Kidney epithelial cell (primary cell): ENCODE measurements around the gene RSBN1L. TPM values are rescaled to one million over a fixed set of nuclear protein-coding genes. Genes with fewer than 3 reads are reported as not detected.

ENCODE experiments used
- DNase-seq: peaks from one replicate; pipeline ENCODE4 v3.0.0-alpha.2; 2010; ENCODE audit warnings: low read depth
- H3K27me3 ChIP-seq: 2 replicates; pipeline ENCODE4 v1.6.0; 2011; ENCODE audit warnings: low read length; ENCODE audit not compliant: control insufficient read depth, insufficient read depth
- H3K36me3 ChIP-seq: 2 replicates; pipeline ENCODE4 v1.5.1; 2011; ENCODE audit warnings: low read length; ENCODE audit not compliant: control insufficient read depth, insufficient read depth
- H3K4me3 ChIP-seq: 2 replicates; pipeline ENCODE4 v1.5.1; 2011; ENCODE audit warnings: low read depth, mild to moderate bottlenecking, control low read depth, low read length
- total RNA-seq: library from RNA; depleted of rRNA; stranded (reverse); fragments of >200 nt; gene quantifications from 2 replicates; pipeline ENCODE4 v1.2.3, GENCODE V29; 2015
- TF ChIP-seq, protein P1 (sequence below): IDR thresholded peaks from 2 replicates; pipeline ENCODE4 v1.5.1; 2011; ENCODE audit warnings: mild to moderate bottlenecking, moderate library complexity, low read length, control low read depth, inconsistent platforms; ENCODE audit not compliant: insufficient read depth, poor library complexity, severe bottlenecking

Gene RSBN1L
- total RNA-seq, 1 donor from 2014 or later: 8.7 TPM

DNA sequence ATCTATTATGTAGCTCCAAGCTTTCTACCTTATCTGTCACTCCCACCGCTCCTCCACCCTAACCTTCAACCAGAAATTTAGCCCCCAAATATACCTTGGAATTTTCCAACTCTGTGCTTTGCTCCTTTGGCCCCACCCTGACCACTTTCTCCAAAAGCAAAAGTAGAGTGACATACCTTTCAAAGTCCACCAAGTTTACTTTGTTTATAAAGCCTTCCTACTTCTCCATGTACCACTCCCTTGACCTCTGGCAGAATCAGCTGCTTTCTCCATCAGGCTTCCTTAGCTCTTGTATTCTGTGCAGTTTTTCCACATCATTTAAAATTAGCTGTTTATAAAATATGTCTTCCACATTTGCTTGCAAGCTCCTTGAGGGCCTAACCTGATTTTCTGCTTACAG, 40.9 kb upstream of the RSBN1L start:
- Histone ChIP-seq H3K36me3 (no peaks in the 10 kb centered on the region), H3K27me3 (no peaks in the 10 kb centered on the region), H3K4me3 (no peak overlapping the region)
- DNase-seq: no peak
- TF ChIP-seq, protein P1, sequence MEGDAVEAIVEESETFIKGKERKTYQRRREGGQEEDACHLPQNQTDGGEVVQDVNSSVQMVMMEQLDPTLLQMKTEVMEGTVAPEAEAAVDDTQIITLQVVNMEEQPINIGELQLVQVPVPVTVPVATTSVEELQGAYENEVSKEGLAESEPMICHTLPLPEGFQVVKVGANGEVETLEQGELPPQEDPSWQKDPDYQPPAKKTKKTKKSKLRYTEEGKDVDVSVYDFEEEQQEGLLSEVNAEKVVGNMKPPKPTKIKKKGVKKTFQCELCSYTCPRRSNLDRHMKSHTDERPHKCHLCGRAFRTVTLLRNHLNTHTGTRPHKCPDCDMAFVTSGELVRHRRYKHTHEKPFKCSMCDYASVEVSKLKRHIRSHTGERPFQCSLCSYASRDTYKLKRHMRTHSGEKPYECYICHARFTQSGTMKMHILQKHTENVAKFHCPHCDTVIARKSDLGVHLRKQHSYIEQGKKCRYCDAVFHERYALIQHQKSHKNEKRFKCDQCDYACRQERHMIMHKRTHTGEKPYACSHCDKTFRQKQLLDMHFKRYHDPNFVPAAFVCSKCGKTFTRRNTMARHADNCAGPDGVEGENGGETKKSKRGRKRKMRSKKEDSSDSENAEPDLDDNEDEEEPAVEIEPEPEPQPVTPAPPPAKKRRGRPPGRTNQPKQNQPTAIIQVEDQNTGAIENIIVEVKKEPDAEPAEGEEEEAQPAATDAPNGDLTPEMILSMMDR: no peak

DNA sequence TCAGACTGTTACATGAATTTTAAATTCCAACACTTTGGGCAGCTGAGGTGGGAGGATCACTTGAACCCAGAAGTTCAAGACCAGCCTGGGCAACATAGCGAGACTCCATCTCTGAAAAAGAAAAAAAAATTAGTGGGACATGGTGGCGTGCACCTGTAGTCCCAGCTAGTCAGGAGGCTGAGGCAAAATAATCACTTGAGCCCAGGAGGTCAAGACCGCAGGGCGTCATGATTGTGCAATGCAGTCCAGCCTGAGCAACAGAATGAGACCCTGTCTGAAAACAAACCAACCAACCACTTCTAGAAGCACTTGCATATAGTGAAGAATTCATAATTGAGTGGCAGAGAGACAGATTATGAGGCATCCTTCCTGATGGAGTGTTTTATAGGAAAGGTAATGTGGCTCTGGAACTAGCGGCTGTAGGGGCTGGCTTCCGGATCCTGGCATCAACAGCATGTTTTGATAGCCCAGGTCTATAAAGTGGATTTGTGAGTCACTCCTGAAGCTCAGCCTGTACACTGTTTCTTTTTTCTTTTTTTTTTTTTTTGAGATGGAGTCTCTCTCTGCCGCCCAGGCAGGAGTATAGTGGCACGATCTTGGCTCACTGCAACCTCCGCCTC, 40.3 kb upstream of the RSBN1L start:
- H3K4me3 ChIP-seq: no peak overlapping the region
- no peak for DNase-seq
- no peaks in the 10 kb centered on the region for H3K36me3 ChIP-seq
- H3K27me3 ChIP-seq: no peaks in the 10 kb centered on the region
- TF ChIP-seq, protein P1: no peak

DNA sequence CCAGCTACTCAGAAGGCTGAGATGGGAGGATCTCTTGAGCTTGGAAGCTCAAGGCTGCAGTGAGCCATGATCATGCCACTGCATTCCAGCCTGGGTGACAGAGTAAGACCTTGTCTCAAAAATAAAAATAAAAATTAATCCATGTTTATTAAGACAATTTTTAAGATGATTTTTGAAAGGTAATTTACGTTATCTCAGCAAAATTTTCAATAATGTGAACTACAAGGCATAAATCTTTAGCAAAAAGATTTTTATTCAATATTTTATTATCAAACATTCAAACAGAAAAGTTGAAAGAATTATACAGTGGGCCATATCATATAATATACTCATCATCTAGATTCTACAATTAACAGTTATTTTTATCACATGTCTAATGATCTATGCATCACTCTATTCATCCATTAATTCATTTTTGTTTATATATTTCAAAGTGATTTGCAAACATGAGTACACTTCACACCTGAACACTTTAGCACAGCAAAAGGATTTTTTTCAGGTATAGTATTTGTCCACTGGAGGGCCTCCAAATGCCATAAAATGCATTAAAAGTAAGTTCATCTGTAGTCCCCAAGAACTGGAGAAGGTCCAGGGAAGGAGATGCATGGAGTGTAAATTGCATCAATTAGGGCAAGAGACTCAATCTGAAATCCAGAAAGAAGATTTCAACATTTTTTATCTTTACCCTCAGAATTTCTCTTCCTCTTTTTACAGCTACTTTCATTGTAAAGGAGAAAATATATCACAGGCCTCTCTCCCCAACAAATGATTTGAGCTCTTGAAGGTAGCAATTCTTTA, 38.6 kb upstream of the RSBN1L start:
- H3K4me3 ChIP-seq: no peak overlapping the region
- no peak for DNase-seq
- TF ChIP-seq, protein P1: peak; percentile 48
- no peaks in the 10 kb centered on the region for H3K27me3 ChIP-seq
- no peaks in the 10 kb centered on the region for H3K36me3 ChIP-seq

DNA sequence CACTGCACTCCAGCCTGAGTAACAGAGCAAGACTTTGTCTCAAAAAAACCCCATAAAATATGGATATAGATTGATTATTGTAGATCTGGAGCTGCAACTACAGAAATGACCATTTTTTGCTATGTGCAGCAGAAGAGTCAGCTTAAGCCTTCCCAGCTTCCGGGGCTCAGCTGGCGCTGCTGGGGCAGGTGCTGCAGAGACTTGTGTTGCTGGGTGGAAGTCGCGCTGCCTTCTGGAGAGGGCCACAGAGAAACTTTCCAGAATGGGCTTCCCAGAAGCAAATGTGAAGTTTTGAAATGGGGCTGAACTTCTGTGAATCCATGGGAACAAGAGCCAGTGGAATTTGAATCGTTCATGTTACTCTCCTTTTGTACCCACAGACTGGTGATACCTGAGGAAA, 37.3 kb upstream of the RSBN1L start:
- H3K36me3 ChIP-seq: no peaks in the 10 kb centered on the region
- no peak for DNase-seq
- TF ChIP-seq, protein P1: no peak
- H3K27me3 ChIP-seq: no peaks in the 10 kb centered on the region
- no peak overlapping the region for H3K4me3 ChIP-seq

DNA sequence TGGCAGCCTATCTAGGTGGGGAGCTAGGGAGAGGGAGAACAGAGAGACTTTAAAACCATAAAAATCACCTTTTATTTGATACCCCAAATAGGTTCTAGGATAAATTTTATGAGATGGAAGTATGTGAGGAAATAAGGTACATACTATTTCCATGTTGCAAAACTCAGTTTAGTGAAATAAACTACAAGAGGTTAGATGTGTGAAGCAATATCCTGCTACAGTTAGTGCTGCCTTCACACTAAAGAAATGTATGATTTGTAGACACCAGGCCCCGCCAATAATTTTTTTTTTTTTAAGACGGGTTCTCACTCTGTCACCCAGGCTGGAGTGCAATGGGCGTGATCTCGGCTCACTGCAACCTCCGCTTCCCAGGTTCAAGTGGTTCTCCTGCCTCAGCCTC, 34.4 kb upstream of the RSBN1L start:
- no peaks in the 10 kb centered on the region for H3K27me3 ChIP-seq
- H3K36me3 ChIP-seq: peaks cover 1% of the 10 kb centered on the region
- TF ChIP-seq, protein P1: no peak
- no peak overlapping the region for H3K4me3 ChIP-seq
- no peak for DNase-seq
